Neuronal stem cell (in vitro differentiated cells): Measurements from ENCODE around the gene CEP70.
"Not testable (repeated sequence)": the region's sequence is repeated elsewhere in the genome, so short reads cannot be mapped to it uniquely, and the experiment has no call there.

Source experiments
- DNase-seq: peaks from one replicate; pipeline ENCODE4 v3.0.0-alpha.2; 2013; ENCODE audit warnings: low spot score
- H2AFZ ChIP-seq: one replicate; pipeline ENCODE4 v1.6.1; 2013; ENCODE audit warnings: mild to moderate bottlenecking, low read length, inconsistent platforms
- H2AK5ac ChIP-seq: 2 replicates; pipeline ENCODE4 v1.6.1; 2013; ENCODE audit warnings: low read depth, mild to moderate bottlenecking, inconsistent platforms, low read length, moderate library complexity, mixed read lengths
- H2BK120ac ChIP-seq: 2 replicates; pipeline ENCODE4 v1.6.1; 2013; ENCODE audit warnings: low read depth, mild to moderate bottlenecking, inconsistent platforms, low read length, moderate library complexity, mixed read lengths
- H2BK12ac ChIP-seq: one replicate; pipeline ENCODE4 v1.6.1; 2013; ENCODE audit warnings: low read length, inconsistent platforms
- H2BK15ac ChIP-seq: 2 replicates; pipeline ENCODE4 v1.6.1; 2013; ENCODE audit warnings: mild to moderate bottlenecking, low read length, inconsistent platforms, mixed read lengths
- H2BK5ac ChIP-seq: one replicate; pipeline ENCODE4 v1.6.1; 2013; ENCODE audit warnings: inconsistent platforms, mild to moderate bottlenecking, low read length, moderate library complexity
- H3K14ac ChIP-seq: one replicate; pipeline ENCODE4 v1.6.1; 2013; ENCODE audit warnings: low read length, inconsistent platforms
- H3K18ac ChIP-seq: 2 replicates; pipeline ENCODE4 v1.6.1; 2013; ENCODE audit warnings: low read length, inconsistent platforms
- H3K23ac ChIP-seq: 2 replicates; pipeline ENCODE4 v1.6.1; 2013; ENCODE audit warnings: low read depth, mild to moderate bottlenecking, mixed read lengths, low read length, inconsistent platforms; ENCODE audit not compliant: poor library complexity
- H3K27ac ChIP-seq: replicated peaks from 3 replicates; pipeline ENCODE4 v1.5.1; 2013; ENCODE audit warnings: low read length, inconsistent platforms
- H3K27me3 ChIP-seq, 3 experiments: 2 replicates each; pipeline ENCODE4 v1.6.1; 2013; ENCODE audit warnings: low read length in 3 of 3, mild to moderate bottlenecking in 2 of 3, inconsistent platforms in 1 of 3, low read depth in 1 of 3, mixed read lengths in 1 of 3, moderate library complexity in 1 of 3; ENCODE audit not compliant: control insufficient read depth in 3 of 3, insufficient read depth in 3 of 3
- H3K36me3 ChIP-seq, 2 donors: replicated peaks in 1 of 2; 2 replicates each; pipeline ENCODE4 v1.6.1; 2013; ENCODE audit warnings: low read length in 2 of 2; ENCODE audit not compliant: control insufficient read depth in 2 of 2, insufficient read depth in 2 of 2
- H3K4ac ChIP-seq: 2 replicates; pipeline ENCODE4 v1.6.1; 2013; ENCODE audit warnings: inconsistent platforms, mild to moderate bottlenecking, low read length, moderate library complexity
- H3K4me1 ChIP-seq, 2 donors: 1 replicate in 1 of 2; 2 replicates in 1 of 2; pipeline ENCODE4 v1.6.1; 2013; ENCODE audit warnings: low read length in 2 of 2, low read depth in 1 of 2; ENCODE audit not compliant: control insufficient read depth in 2 of 2, insufficient read depth in 1 of 2
- H3K4me2 ChIP-seq: one replicate; pipeline ENCODE4 v1.6.1; 2013; ENCODE audit warnings: mild to moderate bottlenecking, low read length, inconsistent platforms; ENCODE audit not compliant: insufficient read depth, poor library complexity, severe bottlenecking
- H3K4me3 ChIP-seq, 2 donors: 2 replicates each; pipeline ENCODE4 v1.5.1; 2013; ENCODE audit warnings: low read length in 2 of 2, mild to moderate bottlenecking in 2 of 2, inconsistent platforms in 1 of 2, moderate library complexity in 1 of 2
- H3K79me1 ChIP-seq: one replicate; pipeline ENCODE4 v1.6.1; 2013; ENCODE audit warnings: low read depth, mild to moderate bottlenecking, inconsistent platforms, low read length, moderate library complexity
- H3K9ac ChIP-seq: one replicate; pipeline ENCODE4 v1.6.1; 2013; ENCODE audit warnings: mild to moderate bottlenecking, low read depth, low read length, inconsistent platforms; ENCODE audit not compliant: poor library complexity
- H3K9me3 ChIP-seq, 2 donors: replicated peaks in 1 of 2; 2 replicates each; pipeline versions ENCODE3 to v1.6.1; 2013; ENCODE audit warnings: low read length in 2 of 2, mild to moderate bottlenecking in 2 of 2, inconsistent platforms in 1 of 2, low read depth in 1 of 2, mixed read lengths in 1 of 2, moderate library complexity in 1 of 2; ENCODE audit not compliant: control insufficient read depth in 2 of 2, insufficient read depth in 1 of 2
- H4K8ac ChIP-seq: one replicate; pipeline ENCODE4 v1.6.1; 2013; ENCODE audit warnings: low read depth, mild to moderate bottlenecking, inconsistent platforms, low read length, moderate library complexity
- H4K91ac ChIP-seq: one replicate; pipeline ENCODE4 v1.6.1; 2013; ENCODE audit warnings: low read length, low read depth, mild to moderate bottlenecking, inconsistent platforms; ENCODE audit not compliant: poor library complexity
- WGBS, 2 donors: extraction: QIAGEN DNeasy Blood & Tissue Kit; methylation state at CpG; one replicate each; pipeline ENCODE4 v1.1.7; 2013; ENCODE audit warnings: missing lambda C conversion rate in 2 of 2, mixed read lengths in 1 of 2; ENCODE audit not compliant: insufficient read length in 2 of 2, insufficient replicate concordance in 1 of 2; ENCODE audit errors: extremely low coverage in 2 of 2; 5-methylcytosine and 5-hydroxymethylcytosine counted together

CEP70 gene

DNA sequence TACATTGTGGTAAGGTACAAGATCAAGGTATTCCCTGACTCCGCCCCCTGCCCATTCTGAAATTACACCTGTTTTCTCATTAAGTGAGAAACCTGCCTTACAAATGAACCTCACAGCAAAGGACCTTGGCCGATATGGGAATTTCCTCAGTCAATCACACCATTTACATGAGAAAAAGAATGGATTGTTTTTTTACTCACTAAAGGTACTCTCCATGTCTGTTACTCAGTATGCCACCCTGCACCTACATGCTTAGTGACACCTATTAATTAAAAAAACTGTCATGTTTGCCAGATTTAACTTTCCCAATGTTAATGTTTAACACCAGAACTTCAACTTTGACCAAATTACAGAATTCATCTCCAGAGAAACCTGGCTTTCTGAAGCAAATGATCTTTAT is 97.6 kb downstream of the CEP70 start:
- no peak overlapping the region for H3K18ac ChIP-seq
- H3K23ac ChIP-seq, result no peak overlapping the region
- no peak overlapping the region for H3K4ac ChIP-seq
- H3K9me3 ChIP-seq, result peaks cover 0 to 3% of the 10 kb centered on the region in 2 donors
- no peak overlapping the region for H2BK15ac ChIP-seq
- no peak for DNase-seq
- no peak overlapping the region for H2BK12ac ChIP-seq
- no peak overlapping the region for H3K27ac ChIP-seq
- H2AFZ ChIP-seq, result no peak overlapping the region
- WGBS, 2 donors, result no CpG with 5 or more reads among the region's 2 CpGs
- H2AK5ac ChIP-seq, result no peak overlapping the region
- H3K79me1 ChIP-seq, result no peaks in the 10 kb centered on the region
- H3K14ac ChIP-seq, result no peak overlapping the region
- no peak overlapping the region for H3K4me3 ChIP-seq
- no peak overlapping the region for H2BK120ac ChIP-seq
- H3K9ac ChIP-seq, result no peak overlapping the region
- no peaks in the 10 kb centered on the region for H3K4me1 ChIP-seq
- no peak overlapping the region for H2BK5ac ChIP-seq
- no peaks in the 10 kb centered on the region for H3K27me3 ChIP-seq
- H3K4me2 ChIP-seq, result no peak overlapping the region
- H4K91ac ChIP-seq, result no peak overlapping the region
- peaks cover 3 to 30% of the 10 kb centered on the region in 2 donors for H3K36me3 ChIP-seq
- no peak overlapping the region for H4K8ac ChIP-seq

DNA sequence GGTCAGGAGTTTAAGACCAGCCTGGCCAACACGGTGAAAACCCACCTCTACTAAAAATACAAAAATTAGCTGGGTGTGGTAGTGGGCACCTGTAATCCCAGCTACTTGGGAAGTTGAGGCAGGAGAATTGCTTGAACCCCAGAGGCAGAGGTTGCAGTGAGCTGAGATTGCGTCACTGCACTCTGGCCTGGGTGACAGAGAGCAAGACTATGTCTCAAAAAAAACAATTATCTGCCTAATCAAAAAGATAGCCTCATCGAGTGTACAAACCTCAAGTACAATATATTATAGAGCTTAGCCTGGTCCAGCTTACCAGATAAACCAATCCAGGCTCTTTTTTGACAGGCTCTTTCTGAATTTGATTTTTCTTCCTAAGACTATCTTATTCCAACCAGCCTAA is 98.4 kb downstream of the CEP70 start:
- H3K23ac ChIP-seq, H2AK5ac ChIP-seq, H3K27me3 ChIP-seq, H2BK120ac ChIP-seq, H4K91ac ChIP-seq, H2AFZ ChIP-seq, H3K27ac ChIP-seq, H2BK12ac ChIP-seq, H2BK5ac ChIP-seq, H3K14ac ChIP-seq, H3K4me2 ChIP-seq, H3K79me1 ChIP-seq, H3K9ac ChIP-seq, H3K4me1 ChIP-seq, H3K18ac ChIP-seq, H3K9me3 ChIP-seq, H2BK15ac ChIP-seq, DNase-seq, H3K4ac ChIP-seq, H4K8ac ChIP-seq, H3K4me3 ChIP-seq: not testable (repeated sequence)
- H3K36me3 ChIP-seq, result peaks cover 3 to 30% of the 10 kb centered on the region in 2 donors
- no CpG with 5 or more reads among the region's 3 CpGs for WGBS, 2 donors

DNA sequence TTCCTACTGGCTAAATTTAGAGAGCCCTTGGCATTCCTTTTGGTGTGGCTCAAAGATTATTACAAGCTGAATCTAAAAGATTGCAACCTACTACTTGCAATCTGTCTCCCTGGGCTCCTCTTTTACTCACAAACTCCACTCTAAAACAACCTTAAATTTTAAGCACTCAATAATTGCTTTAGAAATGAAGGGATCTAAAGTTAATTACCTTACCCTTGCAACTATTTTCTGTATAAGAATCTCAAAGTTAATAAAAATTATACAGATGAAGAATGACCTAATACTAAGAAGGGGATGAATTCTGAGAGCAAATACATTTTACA is 99.5 kb downstream of the CEP70 start:
- Histone ChIP-seq H2BK12ac (no peak overlapping the region), H2BK120ac (no peak overlapping the region), H3K79me1 (no peaks in the 10 kb centered on the region), H2AFZ (no peak overlapping the region), H3K23ac (no peak overlapping the region), H3K27ac (no peak overlapping the region), H2AK5ac (no peak overlapping the region), H3K4me2 (no peak overlapping the region), H3K9me3 (peaks cover 0 to 3% of the 10 kb centered on the region in 2 donors), H3K4me1 (no peaks in the 10 kb centered on the region), H3K4ac (no peak overlapping the region), H3K18ac (no peak overlapping the region), H4K91ac (no peak overlapping the region), H3K36me3 (peaks cover 3 to 22% of the 10 kb centered on the region in 2 donors), H3K4me3 (no peak overlapping the region), H3K14ac (no peak overlapping the region), H4K8ac (no peak overlapping the region), H3K27me3 (no peaks in the 10 kb centered on the region), H3K9ac (no peak overlapping the region), H2BK15ac (no peak overlapping the region), H2BK5ac (no peak overlapping the region)
- no peak for DNase-seq

DNA sequence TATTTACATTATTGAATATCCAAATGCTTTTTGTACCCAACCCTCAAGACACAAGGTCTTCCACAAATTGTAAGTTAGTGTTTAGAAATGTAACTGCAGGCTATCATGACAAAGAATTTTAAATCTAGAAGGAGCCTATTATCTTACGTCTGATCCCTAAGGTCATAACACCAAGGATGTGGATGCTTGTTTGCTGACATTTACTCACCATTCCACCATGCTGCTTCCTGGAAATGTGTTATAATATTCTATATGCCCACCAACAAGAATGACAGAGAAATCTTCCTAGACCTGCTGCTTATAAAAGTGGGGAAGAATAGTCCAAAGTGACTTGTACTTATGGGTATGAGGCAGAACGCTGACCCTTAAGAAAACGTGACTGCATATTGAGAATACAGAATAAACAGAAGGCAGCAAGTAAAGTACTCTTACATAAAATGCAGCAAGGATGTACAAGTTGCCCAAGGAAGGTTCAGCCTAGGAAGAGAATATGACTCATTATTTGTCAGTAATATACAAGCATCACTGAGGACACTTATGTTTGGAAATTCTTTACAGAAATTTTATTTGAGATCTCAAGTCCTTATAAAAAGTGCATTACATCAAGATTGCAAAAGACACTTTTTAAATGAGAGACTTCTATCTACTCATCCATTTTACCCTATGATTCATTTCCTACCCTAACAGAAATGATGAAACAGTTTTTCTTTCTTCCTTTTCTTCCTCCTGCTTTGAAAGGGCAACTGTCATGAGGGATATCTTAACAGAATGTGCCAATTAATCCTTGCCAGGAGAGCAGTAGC is 100.1 kb downstream of the CEP70 start:
- H3K9me3 ChIP-seq, result peaks cover 2 to 3% of the 10 kb centered on the region in 2 donors
- DNase-seq, result no peak
- no peaks in the 10 kb centered on the region for H3K79me1 ChIP-seq
- H3K4me3 ChIP-seq, result no peak overlapping the region
- no peak overlapping the region for H2BK5ac ChIP-seq
- no peak overlapping the region for H3K27ac ChIP-seq
- peaks cover 3 to 16% of the 10 kb centered on the region in 2 donors for H3K36me3 ChIP-seq
- no peak overlapping the region for H2BK15ac ChIP-seq
- H4K8ac ChIP-seq, result no peak overlapping the region
- H4K91ac ChIP-seq, result no peak overlapping the region
- H2AK5ac ChIP-seq, result no peak overlapping the region
- H3K4me1 ChIP-seq, result no peaks in the 10 kb centered on the region
- H3K14ac ChIP-seq, result no peak overlapping the region
- WGBS, 2 donors, result no CpG with 5 or more reads among the region's 3 CpGs
- no peak overlapping the region for H2BK120ac ChIP-seq
- H3K4ac ChIP-seq, result no peak overlapping the region
- H2BK12ac ChIP-seq, result no peak overlapping the region
- no peak overlapping the region for H3K4me2 ChIP-seq
- no peak overlapping the region for H3K18ac ChIP-seq
- H3K9ac ChIP-seq, result no peak overlapping the region
- no peak overlapping the region for H3K23ac ChIP-seq
- H2AFZ ChIP-seq, result no peak overlapping the region
- no peaks in the 10 kb centered on the region for H3K27me3 ChIP-seq
